ENCODE data around the gene PPP6R2.

Gene PPP6R2

DNA sequence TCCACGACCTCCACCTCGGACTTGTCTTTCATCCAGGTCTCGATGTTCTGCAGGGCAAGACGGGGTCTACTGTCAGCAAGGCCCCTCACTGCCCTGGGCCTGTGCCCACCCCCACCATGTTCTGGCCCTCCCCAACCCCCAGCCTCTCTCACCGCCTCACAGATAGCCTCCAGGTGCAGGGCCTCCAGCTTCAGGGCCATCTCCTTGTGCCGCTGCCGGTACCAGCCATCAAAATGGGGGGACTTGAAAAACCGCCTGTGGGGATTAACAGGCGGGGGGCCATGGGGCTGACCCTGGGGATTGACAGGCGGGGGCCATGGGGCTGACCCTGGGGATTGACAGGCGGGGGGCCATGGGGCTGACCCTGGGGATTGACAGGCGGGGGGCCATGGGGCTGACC lies 30.8 kb upstream of the PPP6R2 start:
- TF ChIP-seq, protein P1, sequence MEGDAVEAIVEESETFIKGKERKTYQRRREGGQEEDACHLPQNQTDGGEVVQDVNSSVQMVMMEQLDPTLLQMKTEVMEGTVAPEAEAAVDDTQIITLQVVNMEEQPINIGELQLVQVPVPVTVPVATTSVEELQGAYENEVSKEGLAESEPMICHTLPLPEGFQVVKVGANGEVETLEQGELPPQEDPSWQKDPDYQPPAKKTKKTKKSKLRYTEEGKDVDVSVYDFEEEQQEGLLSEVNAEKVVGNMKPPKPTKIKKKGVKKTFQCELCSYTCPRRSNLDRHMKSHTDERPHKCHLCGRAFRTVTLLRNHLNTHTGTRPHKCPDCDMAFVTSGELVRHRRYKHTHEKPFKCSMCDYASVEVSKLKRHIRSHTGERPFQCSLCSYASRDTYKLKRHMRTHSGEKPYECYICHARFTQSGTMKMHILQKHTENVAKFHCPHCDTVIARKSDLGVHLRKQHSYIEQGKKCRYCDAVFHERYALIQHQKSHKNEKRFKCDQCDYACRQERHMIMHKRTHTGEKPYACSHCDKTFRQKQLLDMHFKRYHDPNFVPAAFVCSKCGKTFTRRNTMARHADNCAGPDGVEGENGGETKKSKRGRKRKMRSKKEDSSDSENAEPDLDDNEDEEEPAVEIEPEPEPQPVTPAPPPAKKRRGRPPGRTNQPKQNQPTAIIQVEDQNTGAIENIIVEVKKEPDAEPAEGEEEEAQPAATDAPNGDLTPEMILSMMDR (IDR thresholded peaks at IDR 0.05; ENCODE audit: insufficient read depth, low read length, missing control alignments) = no peak
- no peak for DNase-seq (ENCODE audit: low read depth, low spot score)
- ChIA-PET CTCF (interaction anchor here (1.0 kb wide), 1 partner anchor 14 kb away, joined by 3 read pairs; no protein-coding TSS in a partner anchor), POLR2A (no interaction called here)
- no peak overlapping the region for H3K4me3 ChIP-seq (ENCODE audit: low read depth, low read length)

DNA sequence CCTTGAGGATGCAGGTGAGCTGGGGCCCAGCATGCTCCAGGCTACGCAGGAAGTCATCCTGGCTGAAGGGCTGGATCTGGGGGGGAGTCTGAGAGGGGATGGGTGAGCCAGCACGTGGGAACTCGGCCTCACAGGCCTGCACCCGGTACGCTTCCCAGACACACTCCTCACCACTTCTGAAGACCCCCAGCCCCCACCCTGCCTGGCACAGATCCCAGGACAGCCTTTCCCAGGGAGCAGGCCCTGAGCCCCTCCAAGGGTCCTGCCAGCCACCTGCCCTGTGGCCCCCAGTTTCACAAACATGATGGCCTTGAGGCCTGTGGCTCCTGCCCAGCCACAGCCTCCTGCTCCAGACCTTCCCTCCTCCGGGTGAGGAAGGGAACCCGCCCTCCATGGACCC lies 30.1 kb upstream of the PPP6R2 start:
- H3K4me3 ChIP-seq (ENCODE audit: low read depth, low read length) = no peak overlapping the region
- ChIA-PET CTCF (no interaction called here), POLR2A (no interaction called here)
- no peak for DNase-seq (ENCODE audit: low read depth, low spot score)
- TF ChIP-seq, protein P1 (IDR thresholded peaks at IDR 0.05; ENCODE audit: insufficient read depth, low read length, missing control alignments) = no peak

DNA sequence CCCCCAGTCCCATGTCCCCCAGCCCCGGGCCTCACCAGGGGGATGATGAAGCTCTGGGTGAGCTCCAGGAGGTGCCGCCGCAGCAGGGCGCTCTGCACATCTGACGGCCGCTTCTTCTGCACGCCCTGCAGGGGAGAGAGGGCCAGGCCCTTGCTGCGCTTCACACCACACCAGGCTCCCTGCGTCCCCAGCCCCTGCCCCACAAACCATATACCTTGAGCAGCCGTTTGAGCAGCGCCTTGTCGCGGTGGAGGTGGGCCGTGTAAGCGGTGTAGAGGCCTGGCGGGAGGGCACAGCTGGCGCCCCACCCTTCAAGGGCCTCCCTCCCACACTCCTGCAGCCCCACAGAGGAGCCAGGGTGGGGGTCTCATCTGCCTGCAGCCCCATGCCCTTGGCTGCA lies 29.5 kb upstream of the PPP6R2 start:
- ChIA-PET POLR2A (no interaction called here), CTCF (interaction anchor here (1.4 kb wide), 1 partner anchor 13 kb away, joined by 3 read pairs; the partner anchor contains the start of gene DENND6B)
- no peak overlapping the region for H3K4me3 ChIP-seq (ENCODE audit: low read depth, low read length)
- TF ChIP-seq, protein P1 (IDR thresholded peaks at IDR 0.05; ENCODE audit: insufficient read depth, low read length, missing control alignments) = no peak
- no peak for DNase-seq (ENCODE audit: low read depth, low spot score)

DNA sequence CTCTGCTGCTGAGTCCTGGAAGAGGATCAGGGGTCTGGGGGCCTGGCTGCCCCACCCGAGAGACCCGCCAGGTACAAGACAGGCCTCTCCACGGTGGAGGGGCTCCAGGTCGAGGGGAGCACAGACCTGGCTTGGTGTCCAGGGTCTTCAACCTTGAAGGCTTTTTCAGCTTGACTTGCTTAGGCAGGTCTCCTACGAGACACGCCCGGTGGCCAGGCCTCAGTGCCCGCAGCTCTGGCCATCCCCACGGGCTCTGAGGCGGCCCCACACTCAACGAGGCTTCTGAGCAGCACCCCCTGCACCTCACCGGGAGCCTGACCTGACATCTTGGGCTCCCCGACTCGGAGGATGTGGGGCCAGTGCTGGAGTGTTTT lies 29.1 kb upstream of the PPP6R2 start:
- no peak overlapping the region for H3K4me3 ChIP-seq (ENCODE audit: low read depth, low read length)
- ChIA-PET CTCF (interaction anchor here (1.4 kb wide), 1 partner anchor 13 kb away, joined by 3 read pairs; the partner anchor contains the start of gene DENND6B), POLR2A (no interaction called here)
- TF ChIP-seq, protein P1 (IDR thresholded peaks at IDR 0.05; ENCODE audit: insufficient read depth, low read length, missing control alignments) = no peak
- DNase-seq (ENCODE audit: low read depth, low spot score) = no peak

DNA sequence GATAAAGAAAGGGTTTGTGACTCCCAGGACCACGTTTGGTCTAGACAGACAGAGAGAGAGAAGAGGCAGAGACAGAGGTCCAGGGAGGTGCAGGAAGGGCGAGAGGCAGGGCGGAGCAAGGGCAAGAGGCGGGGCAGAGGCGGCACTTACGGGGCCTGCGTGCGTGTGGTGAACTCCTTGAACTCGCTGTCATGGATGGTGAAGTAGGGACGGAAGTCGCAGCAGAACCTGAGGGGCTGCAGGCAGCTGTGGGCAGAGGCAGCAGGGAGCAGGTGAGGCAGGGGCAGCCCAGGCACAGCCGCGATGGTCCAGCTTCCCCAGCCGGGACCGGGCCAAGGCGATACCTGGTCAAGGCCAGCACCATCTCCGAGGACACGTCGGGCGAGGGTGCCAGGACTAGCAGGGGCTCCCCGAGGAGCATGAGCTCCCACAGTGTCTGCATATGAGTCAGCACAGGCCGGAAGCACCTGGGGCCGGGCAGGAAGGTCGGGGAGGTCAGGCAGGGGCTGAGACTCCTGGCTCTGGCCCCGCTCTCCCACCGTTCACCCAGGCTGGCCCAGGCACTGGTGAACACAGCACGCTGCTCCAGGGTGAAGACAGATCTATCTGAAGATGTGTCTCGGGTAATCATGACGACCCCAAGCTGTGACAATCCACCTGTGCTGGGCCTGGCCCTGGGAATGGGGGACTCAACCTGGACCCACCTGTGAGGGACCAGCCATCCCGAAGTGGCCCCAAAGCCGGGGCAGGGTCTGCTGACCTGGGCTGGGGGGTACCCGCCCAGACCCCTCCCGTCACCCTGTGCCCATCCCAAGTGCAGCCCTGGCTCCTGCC lies 28.5 kb upstream of the PPP6R2 start:
- CTCF ChIA-PET = interaction anchor here (0.9 to 1.6 kb wide), 5 partner anchors 11 to 62 kb away, joined by 3 to 9 read pairs (median 5); partner anchors contain the start of gene DENND6B
- TF ChIP-seq, protein P1 (IDR thresholded peaks at IDR 0.05; ENCODE audit: insufficient read depth, low read length, missing control alignments) = no peak
- no peak overlapping the region for H3K4me3 ChIP-seq (ENCODE audit: low read depth, low read length)
- DNase-seq (ENCODE audit: low read depth, low spot score) = no peak
- POLR2A ChIA-PET = interaction anchor here (0.8 kb wide), 1 partner anchor 21 kb away, joined by 4 read pairs; no protein-coding TSS in a partner anchor

Data from AG04449 (cell line).